Measurements from ENCODE around the gene GARNL3. TPM values are rescaled to one million over a fixed set of nuclear protein-coding genes. Genes with fewer than 3 reads are reported as not detected.

The GARNL3 gene
- total RNA-seq, 1 donor: 1.0 TPM

DNA sequence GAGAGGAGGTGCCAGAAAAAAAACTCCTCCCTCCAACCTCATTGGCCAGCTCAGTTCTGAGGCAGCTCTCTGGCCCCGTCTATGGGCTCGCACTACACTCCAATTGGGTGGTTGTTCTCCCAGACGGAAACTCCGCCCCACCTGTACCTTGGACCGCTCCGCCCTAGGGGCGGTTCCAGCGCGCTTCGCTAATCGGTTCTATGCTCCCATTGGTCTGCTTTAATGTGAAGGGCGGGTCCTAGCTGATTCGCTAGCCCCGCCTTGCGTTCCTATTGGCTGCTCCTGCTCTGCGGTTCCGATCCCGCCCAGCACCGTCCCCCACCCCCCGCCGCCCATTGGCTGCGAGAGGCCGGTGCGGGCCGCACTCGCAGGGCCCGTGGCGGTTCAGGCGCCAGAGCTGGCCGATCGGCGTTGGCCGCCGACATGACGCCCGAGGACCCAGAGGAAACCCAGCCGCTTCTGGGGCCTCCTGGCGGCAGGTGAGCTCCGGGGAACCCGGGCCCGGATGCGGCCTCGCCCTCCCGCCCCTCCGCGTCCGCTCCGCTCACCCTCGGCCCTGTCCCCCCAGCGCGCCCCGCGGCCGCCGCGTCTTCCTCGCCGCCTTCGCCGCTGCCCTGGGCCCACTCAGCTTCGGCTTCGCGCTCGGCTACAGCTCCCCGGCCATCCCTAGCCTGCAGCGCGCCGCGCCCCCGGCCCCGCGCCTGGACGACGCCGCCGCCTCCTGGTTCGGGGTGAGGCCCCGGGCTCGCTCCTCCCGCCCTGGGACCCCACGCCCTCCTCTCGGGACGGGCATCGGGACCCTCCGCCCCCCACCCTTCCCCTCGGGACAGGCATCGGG lies 132.5 kb downstream of the GARNL3 start, which contains the start of gene SLC2A8:
TSS of gene SLC2A8 (plus strand) at position 362 of the 838 bp plus-strand sequence. CDS start at position 424, 62 bp downstream.
- Histone ChIP-seq H3K9me3 (ENCODE audit: low read depth, low read length) (no peaks in the 10 kb centered on the region), H3K4me3 (ENCODE audit: low read length) (peak within 1 kb of the TSS; percentile 48), H3K27me3 (ENCODE audit: insufficient read depth, low read length) (peaks cover 15% of the 10 kb centered on the region), H3K4me1 (ENCODE audit: insufficient read depth, low read length) (peaks cover 17% of the 10 kb centered on the region)

DNA sequence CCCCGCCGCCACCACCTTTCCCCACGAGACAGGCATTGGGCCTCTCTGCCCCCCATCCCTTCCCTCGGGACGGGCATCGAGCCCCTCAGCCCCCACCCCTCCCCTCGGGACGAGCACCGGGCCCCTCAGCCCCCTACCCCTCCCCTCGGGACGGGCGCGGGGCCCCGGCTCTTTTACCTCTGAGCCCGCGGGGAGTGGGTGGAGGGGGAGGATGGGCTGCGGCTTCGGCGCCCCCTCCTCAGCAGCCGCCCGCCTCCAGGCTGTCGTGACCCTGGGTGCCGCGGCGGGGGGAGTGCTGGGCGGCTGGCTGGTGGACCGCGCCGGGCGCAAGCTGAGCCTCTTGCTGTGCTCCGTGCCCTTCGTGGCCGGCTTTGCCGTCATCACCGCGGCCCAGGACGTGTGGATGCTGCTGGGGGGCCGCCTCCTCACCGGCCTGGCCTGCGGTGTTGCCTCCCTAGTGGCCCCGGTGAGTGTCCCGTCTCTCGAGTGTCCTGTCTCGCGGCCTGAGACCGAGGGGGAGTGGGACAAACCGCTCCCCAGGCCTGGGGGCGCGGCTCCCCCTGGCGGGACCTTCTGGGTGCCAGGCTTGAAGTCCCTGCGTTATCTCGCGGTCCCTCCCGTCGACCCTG lies 133.2 kb downstream of the GARNL3 start:
- H3K27me3 ChIP-seq (ENCODE audit: insufficient read depth, low read length): peaks cover 15% of the 10 kb centered on the region
- H3K4me3 ChIP-seq (ENCODE audit: low read length): peak overlapping the region; percentile 48
- H3K4me1 ChIP-seq (ENCODE audit: insufficient read depth, low read length): peaks cover 17% of the 10 kb centered on the region
- H3K9me3 ChIP-seq (ENCODE audit: low read depth, low read length): no peaks in the 10 kb centered on the region

DNA sequence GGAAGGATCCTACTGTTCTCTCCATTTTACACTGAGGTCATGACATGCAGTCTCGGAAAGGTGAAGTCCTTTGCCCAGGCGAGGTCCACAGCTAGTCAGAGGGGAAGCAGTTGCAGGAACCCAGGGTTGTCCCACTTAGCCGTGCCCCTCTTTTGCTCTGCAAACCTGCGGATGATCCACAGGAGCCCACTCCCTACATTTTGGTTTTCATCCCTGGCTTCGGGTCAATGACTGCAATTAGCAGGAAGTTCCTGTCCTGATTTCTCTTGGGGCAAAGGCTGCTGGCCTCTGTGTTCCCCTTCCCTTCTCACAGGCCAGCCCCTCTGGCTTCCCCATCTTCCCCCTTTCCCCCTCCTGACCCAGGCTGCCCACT lies 133.7 kb downstream of the GARNL3 start:
- Histone ChIP-seq H3K4me1 (ENCODE audit: insufficient read depth, low read length) (peaks cover 17% of the 10 kb centered on the region), H3K4me3 (ENCODE audit: low read length) (no peak overlapping the region), H3K9me3 (ENCODE audit: low read depth, low read length) (no peaks in the 10 kb centered on the region), H3K27me3 (ENCODE audit: insufficient read depth, low read length) (peaks cover 15% of the 10 kb centered on the region)

DNA sequence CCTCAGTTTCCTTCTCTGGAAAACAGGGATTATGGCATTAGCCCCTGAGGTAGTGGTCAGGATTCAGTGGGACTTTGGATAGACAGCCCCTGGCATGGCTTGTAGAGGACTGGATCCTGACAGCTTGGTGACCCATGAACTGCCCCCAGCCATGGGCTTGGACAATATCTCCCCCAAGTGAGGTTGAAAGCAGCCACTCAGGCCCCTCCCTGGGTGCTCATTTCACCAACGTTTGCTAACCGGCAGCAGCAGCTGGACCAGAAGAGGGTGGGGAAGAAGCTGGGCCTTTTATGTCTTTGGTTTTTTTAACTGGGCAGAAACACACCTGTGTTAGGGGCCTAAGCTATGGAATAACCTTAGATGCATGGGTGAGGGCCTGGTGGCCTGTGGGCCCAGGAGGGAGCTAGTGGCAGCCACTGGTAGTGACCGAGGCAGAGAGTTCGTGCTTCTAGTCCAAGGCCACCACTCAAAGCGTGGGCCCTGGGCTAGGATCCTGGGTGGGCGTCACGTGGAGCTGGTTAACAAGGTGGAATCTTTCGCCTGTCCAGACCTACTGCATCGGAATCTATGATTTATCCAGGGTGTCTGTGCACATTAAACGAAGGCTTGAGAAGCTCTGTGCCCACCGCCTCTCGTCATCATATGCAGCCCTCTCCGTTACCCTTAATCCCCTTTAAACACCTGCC lies 134.3 kb downstream of the GARNL3 start:
- Histone ChIP-seq H3K9me3 (ENCODE audit: low read depth, low read length) (no peaks in the 10 kb centered on the region), H3K27me3 (ENCODE audit: insufficient read depth, low read length) (peaks cover 15% of the 10 kb centered on the region), H3K4me1 (ENCODE audit: insufficient read depth, low read length) (peaks cover 17% of the 10 kb centered on the region), H3K4me3 (ENCODE audit: low read length) (no peak overlapping the region)

DNA sequence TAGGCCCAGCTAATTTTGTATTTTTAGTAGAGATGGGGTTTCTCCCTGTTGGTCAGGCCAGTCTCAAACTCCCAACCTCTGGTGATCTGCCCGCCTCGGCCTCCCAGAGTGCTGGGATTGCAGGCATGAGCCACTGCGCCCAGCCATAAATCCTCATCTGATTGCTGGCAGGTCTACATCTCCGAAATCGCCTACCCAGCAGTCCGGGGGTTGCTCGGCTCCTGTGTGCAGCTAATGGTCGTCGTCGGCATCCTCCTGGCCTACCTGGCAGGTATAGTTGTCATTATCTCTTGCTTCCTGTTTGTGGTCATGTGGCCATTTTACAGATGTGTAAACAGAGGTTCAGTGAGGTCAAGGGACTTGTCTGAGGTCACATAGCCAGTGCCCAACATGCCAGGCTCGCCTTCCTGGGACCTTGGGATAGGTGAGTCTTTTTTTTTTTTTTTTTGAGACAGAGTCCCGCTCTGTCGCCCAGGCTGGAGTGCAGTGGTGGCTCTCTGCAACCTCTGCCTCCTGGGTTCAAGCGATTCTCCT lies 135.2 kb downstream of the GARNL3 start:
- Histone ChIP-seq H3K4me1 (ENCODE audit: insufficient read depth, low read length) (peaks cover 17% of the 10 kb centered on the region), H3K27me3 (ENCODE audit: insufficient read depth, low read length) (peaks cover 12% of the 10 kb centered on the region), H3K9me3 (ENCODE audit: low read depth, low read length) (no peaks in the 10 kb centered on the region), H3K4me3 (ENCODE audit: low read length) (no peak overlapping the region)

DNA sequence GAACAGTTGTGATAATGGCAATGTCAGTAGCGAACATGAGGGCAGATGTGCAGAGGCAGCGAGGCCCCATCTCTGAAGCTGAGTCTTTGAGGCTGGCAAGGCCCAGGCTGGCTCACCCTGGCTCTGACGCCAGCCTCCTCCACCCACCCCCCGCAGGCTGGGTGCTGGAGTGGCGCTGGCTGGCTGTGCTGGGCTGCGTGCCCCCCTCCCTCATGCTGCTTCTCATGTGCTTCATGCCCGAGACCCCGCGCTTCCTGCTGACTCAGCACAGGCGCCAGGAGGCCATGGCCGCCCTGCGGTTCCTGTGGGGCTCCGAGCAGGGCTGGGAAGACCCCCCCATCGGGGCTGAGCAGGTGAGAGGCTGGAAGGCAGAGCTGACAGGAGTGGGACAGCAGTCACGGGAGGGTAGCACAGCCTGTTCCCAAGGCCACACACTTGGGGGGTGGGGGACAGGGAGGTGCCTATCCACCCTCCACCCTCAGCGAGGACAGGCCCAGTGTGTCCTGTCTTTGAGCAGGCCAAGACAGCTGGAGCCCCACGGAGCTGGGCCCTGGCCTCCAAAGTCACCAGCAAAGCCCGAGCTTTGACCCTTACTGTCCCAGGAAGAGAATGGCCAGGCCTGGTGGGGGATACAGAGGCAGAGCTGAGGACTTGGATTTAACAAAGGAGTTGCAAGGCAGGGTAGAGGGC lies 138.0 kb downstream of the GARNL3 start:
- Histone ChIP-seq H3K27me3 (ENCODE audit: insufficient read depth, low read length) (peaks cover 2% of the 10 kb centered on the region), H3K4me1 (ENCODE audit: insufficient read depth, low read length) (peaks cover 11% of the 10 kb centered on the region), H3K4me3 (ENCODE audit: low read length) (no peak overlapping the region), H3K9me3 (ENCODE audit: low read depth, low read length) (no peaks in the 10 kb centered on the region)

DNA sequence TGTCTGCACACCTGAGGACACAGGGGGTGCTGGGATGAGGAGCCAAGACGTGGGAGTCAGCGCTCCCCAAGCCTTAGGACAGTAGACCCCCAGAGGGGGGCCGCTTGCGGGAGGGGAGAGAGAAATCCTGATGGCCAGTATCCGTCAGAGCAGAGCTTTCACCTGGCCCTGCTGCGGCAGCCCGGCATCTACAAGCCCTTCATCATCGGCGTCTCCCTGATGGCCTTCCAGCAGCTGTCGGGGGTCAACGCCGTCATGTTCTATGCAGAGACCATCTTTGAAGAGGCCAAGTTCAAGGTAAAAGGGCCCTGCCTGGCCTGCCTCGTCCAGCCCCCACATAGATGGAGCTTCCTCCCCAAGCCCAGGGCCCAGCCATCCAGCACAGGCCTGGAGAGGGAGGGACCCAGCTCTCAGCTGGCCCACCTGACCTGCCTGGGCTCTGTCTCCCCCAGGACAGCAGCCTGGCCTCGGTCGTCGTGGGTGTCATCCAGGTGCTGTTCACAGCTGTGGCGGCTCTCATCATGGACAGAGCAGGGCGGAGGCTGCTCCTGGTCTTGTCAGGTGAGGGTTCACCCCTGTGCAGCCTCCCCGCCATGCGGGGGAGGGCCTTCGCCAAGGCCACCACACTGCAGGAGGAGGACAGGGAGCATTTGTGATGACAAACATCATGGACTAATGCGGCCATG lies 139.1 kb downstream of the GARNL3 start:
- Histone ChIP-seq H3K27me3 (ENCODE audit: insufficient read depth, low read length) (no peaks in the 10 kb centered on the region), H3K4me1 (ENCODE audit: insufficient read depth, low read length) (no peaks in the 10 kb centered on the region), H3K9me3 (ENCODE audit: low read depth, low read length) (no peaks in the 10 kb centered on the region)

DNA sequence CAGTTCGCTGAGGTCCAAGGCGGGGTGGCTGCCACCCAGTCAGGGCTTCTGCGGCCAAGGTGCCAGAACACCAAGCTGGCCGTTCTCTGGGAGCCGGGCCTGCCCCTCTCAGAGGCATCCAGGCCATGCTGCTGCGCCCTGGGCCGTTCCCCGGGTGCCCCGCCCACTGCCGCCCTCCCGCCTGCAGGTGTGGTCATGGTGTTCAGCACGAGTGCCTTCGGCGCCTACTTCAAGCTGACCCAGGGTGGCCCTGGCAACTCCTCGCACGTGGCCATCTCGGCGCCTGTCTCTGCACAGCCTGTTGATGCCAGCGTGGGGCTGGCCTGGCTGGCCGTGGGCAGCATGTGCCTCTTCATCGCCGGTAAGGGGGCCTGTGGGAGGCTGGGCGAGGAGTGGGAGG lies 140.1 kb downstream of the GARNL3 start:
- Histone ChIP-seq H3K27me3 (ENCODE audit: insufficient read depth, low read length) (no peaks in the 10 kb centered on the region), H3K9me3 (ENCODE audit: low read depth, low read length) (no peaks in the 10 kb centered on the region), H3K4me1 (ENCODE audit: insufficient read depth, low read length) (no peaks in the 10 kb centered on the region), H3K4me3 (ENCODE audit: low read length) (no peak overlapping the region)

More for the DNA sequence above, 139.1 kb downstream of the GARNL3 start:
- H3K4me3 ChIP-seq (ENCODE audit: low read length): no peak overlapping the region

DNA sequence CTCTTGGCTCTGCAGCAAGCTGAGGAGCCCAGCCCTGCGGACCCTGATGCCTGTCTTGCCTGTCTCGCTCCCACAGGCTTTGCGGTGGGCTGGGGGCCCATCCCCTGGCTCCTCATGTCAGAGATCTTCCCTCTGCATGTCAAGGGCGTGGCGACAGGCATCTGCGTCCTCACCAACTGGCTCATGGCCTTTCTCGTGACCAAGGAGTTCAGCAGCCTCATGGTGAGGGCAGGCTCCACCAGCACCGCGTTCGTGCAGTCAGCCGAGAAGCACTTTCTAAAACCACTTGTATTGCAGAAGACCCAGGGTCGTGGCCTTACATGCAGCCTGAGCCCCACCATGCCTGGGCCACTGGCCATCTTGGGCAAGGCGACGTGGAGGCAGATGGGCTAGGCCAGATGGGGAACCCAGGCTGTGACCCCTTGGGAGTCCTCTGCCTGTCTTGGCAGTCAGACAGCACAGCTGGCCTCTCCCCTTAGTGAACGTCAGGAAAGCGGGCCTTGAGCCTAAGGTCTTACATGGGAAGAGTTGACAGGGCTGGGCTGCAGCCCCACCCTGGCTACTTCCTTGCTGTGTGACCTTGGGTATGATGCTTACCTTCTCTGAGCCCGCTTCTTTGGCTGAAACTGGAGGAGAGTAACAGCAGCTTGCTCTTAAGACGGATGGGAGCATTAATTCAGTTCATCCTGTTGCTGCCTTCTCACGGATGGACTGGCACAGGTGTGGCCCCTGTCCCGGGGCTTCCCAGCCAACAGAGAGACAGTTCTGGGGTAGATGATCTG lies 141.0 kb downstream of the GARNL3 start:
- Histone ChIP-seq H3K4me1 (ENCODE audit: insufficient read depth, low read length) (peaks cover 2% of the 10 kb centered on the region), H3K4me3 (ENCODE audit: low read length) (no peak overlapping the region), H3K27me3 (ENCODE audit: insufficient read depth, low read length) (no peaks in the 10 kb centered on the region), H3K9me3 (ENCODE audit: low read depth, low read length) (no peaks in the 10 kb centered on the region)

DNA sequence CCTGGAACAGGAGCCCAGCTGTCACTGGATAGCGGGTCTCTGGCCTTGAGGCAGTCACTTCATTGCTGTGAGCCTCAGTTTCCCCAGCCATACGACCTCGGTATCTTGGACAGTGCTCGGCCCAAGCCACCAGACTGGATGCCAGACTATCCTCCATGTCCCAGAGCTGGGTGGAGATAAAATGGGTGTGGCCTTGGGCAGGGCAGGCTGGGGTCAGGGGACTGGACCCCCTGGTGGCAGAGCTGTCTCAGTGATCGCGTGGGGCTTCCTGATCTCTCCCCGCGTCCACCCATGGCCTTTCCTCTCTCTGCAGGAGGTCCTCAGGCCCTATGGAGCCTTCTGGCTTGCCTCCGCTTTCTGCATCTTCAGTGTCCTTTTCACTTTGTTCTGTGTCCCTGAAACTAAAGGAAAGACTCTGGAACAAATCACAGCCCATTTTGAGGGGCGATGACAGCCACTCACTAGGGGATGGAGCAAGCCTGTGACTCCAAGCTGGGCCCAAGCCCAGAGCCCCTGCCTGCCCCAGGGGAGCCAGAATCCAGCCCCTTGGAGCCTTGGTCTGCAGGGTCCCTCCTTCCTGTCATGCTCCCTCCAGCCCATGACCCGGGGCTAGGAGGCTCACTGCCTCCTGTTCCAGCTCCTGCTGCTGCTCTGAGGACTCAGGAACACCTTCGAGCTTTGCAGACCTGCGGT lies 142.4 kb downstream of the GARNL3 start:
- H3K4me3 ChIP-seq (ENCODE audit: low read length): no peak overlapping the region
- H3K9me3 ChIP-seq (ENCODE audit: low read depth, low read length): no peaks in the 10 kb centered on the region
- no peaks in the 10 kb centered on the region for H3K27me3 ChIP-seq (ENCODE audit: insufficient read depth, low read length)
- peaks cover 9% of the 10 kb centered on the region for H3K4me1 ChIP-seq (ENCODE audit: insufficient read depth, low read length)

DNA sequence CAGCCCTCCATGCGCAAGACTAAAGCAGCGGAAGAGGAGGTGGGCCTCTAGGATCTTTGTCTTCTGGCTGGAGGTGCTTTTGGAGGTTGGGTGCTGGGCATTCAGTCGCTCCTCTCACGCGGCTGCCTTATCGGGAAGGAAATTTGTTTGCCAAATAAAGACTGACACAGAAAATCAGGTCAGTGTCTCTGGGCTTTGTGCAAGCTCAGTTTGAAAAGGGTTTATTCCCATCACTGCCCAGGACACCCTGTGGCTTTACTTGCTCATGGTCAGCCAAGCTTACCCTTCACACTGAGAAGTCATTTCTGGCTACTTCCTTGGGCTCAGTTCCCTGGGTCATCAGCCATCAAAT lies 142.9 kb downstream of the GARNL3 start:
- Histone ChIP-seq H3K4me1 (ENCODE audit: insufficient read depth, low read length) (peaks cover 14% of the 10 kb centered on the region), H3K4me3 (ENCODE audit: low read length) (no peak overlapping the region), H3K27me3 (ENCODE audit: insufficient read depth, low read length) (no peaks in the 10 kb centered on the region), H3K9me3 (ENCODE audit: low read depth, low read length) (no peaks in the 10 kb centered on the region)

DNA sequence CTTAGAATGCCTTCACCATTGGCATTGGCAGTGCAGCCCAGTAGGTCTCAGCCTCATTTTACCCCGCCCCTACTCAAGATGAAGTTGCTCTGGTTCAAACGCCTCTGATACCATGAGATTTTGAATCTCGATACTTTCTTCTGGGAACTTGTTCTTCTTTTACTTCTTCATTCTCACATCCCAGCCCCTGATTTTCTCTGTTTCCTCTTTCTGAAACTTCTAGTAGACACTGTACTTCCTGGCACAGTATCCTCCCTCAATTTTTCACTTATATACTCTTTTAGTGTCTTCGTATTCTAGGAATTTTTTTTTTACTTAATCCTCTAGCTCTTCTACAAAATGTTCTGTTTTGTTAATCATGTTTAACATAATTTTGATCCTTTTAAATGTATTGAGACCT lies 146.5 kb downstream of the GARNL3 start:
- no peaks in the 10 kb centered on the region for H3K9me3 ChIP-seq (ENCODE audit: low read depth, low read length)

DNA sequence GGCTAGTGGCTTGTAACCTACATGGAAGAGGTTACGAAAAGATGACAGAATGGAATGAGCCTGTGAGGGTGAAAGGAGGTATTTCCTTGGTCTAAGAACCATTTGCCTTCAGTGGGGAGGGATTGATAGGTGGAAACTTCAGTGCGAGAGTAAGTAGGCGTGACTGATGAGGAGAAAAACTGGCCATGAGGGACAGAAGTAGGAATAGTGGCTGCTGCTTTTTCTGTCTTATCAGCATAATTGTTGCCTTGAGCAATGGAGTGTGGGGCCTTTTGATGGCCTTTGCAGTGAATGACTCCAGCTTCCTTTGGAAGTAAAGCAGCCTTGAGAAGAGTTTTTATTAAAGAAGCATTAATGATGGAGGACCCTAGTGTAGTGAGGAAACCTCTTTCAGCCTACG lies 150.6 kb downstream of the GARNL3 start:
- H3K4me3 ChIP-seq (ENCODE audit: low read length): no peak overlapping the region

More for the DNA sequence above, 146.5 kb downstream of the GARNL3 start:
- peaks cover 14% of the 10 kb centered on the region for H3K4me1 ChIP-seq (ENCODE audit: insufficient read depth, low read length)
- no peak overlapping the region for H3K4me3 ChIP-seq (ENCODE audit: low read length)
- no peaks in the 10 kb centered on the region for H3K27me3 ChIP-seq (ENCODE audit: insufficient read depth, low read length)

More for the DNA sequence above, 150.6 kb downstream of the GARNL3 start:
- Histone ChIP-seq H3K27me3 (ENCODE audit: insufficient read depth, low read length) (no peaks in the 10 kb centered on the region), H3K9me3 (ENCODE audit: low read depth, low read length) (no peaks in the 10 kb centered on the region), H3K4me1 (ENCODE audit: insufficient read depth, low read length) (peaks cover 14% of the 10 kb centered on the region)
